Heart right ventricle (tissue), 16 donors: ENCODE measurements around the gene MAFB. TPM values are rescaled to one million over a fixed set of nuclear protein-coding genes. Genes with fewer than 3 reads are reported as not detected.

ENCODE experiments used
- ATAC-seq, 8 donors: fragments of 200-7000 bp; cut with Tn5 transposase; one replicate each; pipeline ENCODE4 v1.9.1; 2020; ENCODE audit warnings: mild to moderate bottlenecking in 8 of 8, moderate library complexity in 8 of 8, moderate number of reproducible peaks in 1 of 8
- DNase-seq, 2 donors: peaks; one replicate each; pipeline ENCODE4 v3.0.0-alpha.2; 2020
- H3K27ac ChIP-seq, 10 donors: fragments of 200-600 bp; sonication (generic) in 2 of 10; one replicate each; pipeline versions ENCODE4 v1.5.0 to v1.8.0; 2020 to 2022; ENCODE audit warnings: mild to moderate bottlenecking in 3 of 10
- H3K27me3 ChIP-seq, 7 donors: fragments of 200-600 bp; one replicate each; pipeline ENCODE4 v1.8.0; 2021 to 2022; ENCODE audit warnings: mild to moderate bottlenecking in 2 of 7
- H3K36me3 ChIP-seq, 9 donors: fragments of 200-600 bp; sonication (generic) in 1 of 9; one replicate each; pipeline versions ENCODE4 v1.5.0 to v1.8.0; 2020 to 2022; ENCODE audit warnings: mild to moderate bottlenecking in 2 of 9
- H3K4me1 ChIP-seq, 9 donors: fragments of 200-600 bp; sonication (generic) in 1 of 9; one replicate each; pipeline versions ENCODE4 v1.5.0 to v1.8.0; 2020 to 2022; ENCODE audit warnings: mild to moderate bottlenecking in 4 of 9
- H3K4me3 ChIP-seq, 10 donors: fragments of 200-600 bp; sonication (generic) in 2 of 10; one replicate each; pipeline versions ENCODE4 v1.5.0 to v1.8.0; 2020 to 2022; ENCODE audit warnings: mild to moderate bottlenecking in 7 of 10, moderate library complexity in 2 of 10
- H3K9me3 ChIP-seq, 11 donors: fragments of 200-600 bp in 10 of 11; sonication (generic) in 2 of 11; one replicate each; pipeline versions ENCODE4 v1.5.0 to v1.8.0; 2013 to 2022; ENCODE audit warnings: mild to moderate bottlenecking in 2 of 11, control low read depth in 1 of 11, moderate library complexity in 1 of 11
- CTCF ChIP-seq, 9 donors: fragments of 200-600 bp; sonication (generic) in 2 of 9; IDR thresholded peaks; one replicate each; pipeline versions ENCODE4 v1.5.0 to v1.8.0; 2021 to 2022; ENCODE audit warnings: antibody characterized with exemption in 9 of 9, mild to moderate bottlenecking in 5 of 9, moderate library complexity in 1 of 9
- WGBS, 2 donors: extraction: QIAGEN DNeasy Blood & Tissue Kit; methylation state at CpG; one replicate each; pipeline ENCODE4 v1.1.7; 2013; ENCODE audit warnings: inconsistent platforms in 1 of 2; 5-methylcytosine and 5-hydroxymethylcytosine counted together
- intact Hi-C, 10 donors: fragments of 100-400 bp; cut with DNase I; formaldehyde crosslinking; loops; one replicate each; pipeline versions ENCODE4 v1.11.1 to v1.14.2; 2022
- polyA plus RNA-seq, 2 donors: library from polyadenylated mRNA; stranded (reverse); fragments of 200-250 nt; gene quantifications; one replicate each; pipeline ENCODE4 v1.2.3, GENCODE V29; 2013
- total RNA-seq, 10 donors: library from RNA; stranded (reverse); fragmentation: NEBNext Ultra II Directional in 3 of 10; extraction: Animal tissue kit (Norgen Biotek cat#: 25700) in 3 of 10; gene quantifications; one replicate each; pipeline versions ENCODE4 v1.2.1 to v1.2.4, GENCODE V29; 2021 to 2023
- donor health status: Arrhythmogenic right ventricular cardiomyopathy.
- donor health status: ischemic (EF 13 %, LVEDD 7.1; RV severe dilation, severe dysfunction).
- donor health status: healthy with polysubstance abuse.
- donor health status: DM: no; HTN: yes; CAD: no.
- donor health status: DM: no; HTN: no; CAD: no.
- donor health status: ischemic (EF 25% LVEDD 6.9; RV normal size, moderate dysfunction).
- donor health status: ischemic (EF 25% LVEDD 5.7; RV mildly dilated, moderate dysfunction).
- donor health status: healthy.
- donor health status: DM: yes; HTN: yes; CAD: no.
- donor health status: Ischemic cardiomyopathy.
- donor health status: ischemic (EF 35%, LVEDD 5.7; RV mildly dilated, moderate dysfunction).
- donor health status: nonischemic (EF 11% LVEDD 7.7; RV severe dilation, severe dysfunction).
- donor health status: DM: yes; HTN: yes; CAD: no.
- donor health status: PGD.
- donor health status: ischemic (EF 29% LVEDD 5.4; RV normal size, mild dysfunction).
- donor health status: nonischemic (EF 23%, LVEDD 6.1; RV moderate dilation, normal function).

MAFB gene
- total and polyA plus RNA-seq, 12 donors = 3.2 to 32.0 (median 5.8) TPM

GRCh38 chr20:40639676-40640355, 49.2 kb downstream of the MAFB start:
- ATAC-seq (no peak), DNase-seq (no peak)
- no peaks in the 10 kb centered on the region for H3K9me3 ChIP-seq
- peaks cover 0 to 7% (median 0%) of the 10 kb centered on the region in 7 donors for H3K27me3 ChIP-seq
- peaks cover 0 to 8% (median 0%) of the 10 kb centered on the region in 9 donors for H3K4me1 ChIP-seq
- intact Hi-C loops = no loop called here
- H3K36me3 ChIP-seq = no peaks in the 10 kb centered on the region
- WGBS, 2 donors = 79 to 84% methylated on average over 2 of the region's 2 CpGs
- H3K27ac ChIP-seq = no peak overlapping the region
- H3K4me3 ChIP-seq = no peak overlapping the region
- TF ChIP-seq CTCF (IDR thresholded peaks at IDR 0.05) = no peak

GRCh38 chr20:40639132-40639531, 49.9 kb downstream of the MAFB start:
- TF ChIP-seq CTCF (IDR thresholded peaks at IDR 0.05) = no peak
- Histone ChIP-seq H3K4me3 (no peak overlapping the region), H3K9me3 (no peaks in the 10 kb centered on the region), H3K4me1 (peaks cover 0 to 5% (median 0%) of the 10 kb centered on the region in 9 donors), H3K27ac (no peak overlapping the region), H3K27me3 (peaks cover 0 to 10% (median 0%) of the 10 kb centered on the region in 7 donors), H3K36me3 (no peaks in the 10 kb centered on the region)
- WGBS, 2 donors = 52 to 61% methylated on average over 1 of the region's 1 CpG
- DNase-seq (no peak), ATAC-seq (no peak)
- intact Hi-C loops = no loop called here

- WGBS, 2 donors = 61 to 81% methylated on average over 2 of the region's 2 CpGs
- Histone ChIP-seq H3K36me3 (no peaks in the 10 kb centered on the region), H3K9me3 (no peaks in the 10 kb centered on the region), H3K4me1 (no peaks in the 10 kb centered on the region), H3K27me3 (peaks cover 0 to 10% (median 0%) of the 10 kb centered on the region in 7 donors), H3K4me3 (no peak overlapping the region), H3K27ac (no peak overlapping the region)
- ATAC-seq (no peak), DNase-seq (no peak)
- TF ChIP-seq CTCF (IDR thresholded peaks at IDR 0.05) = no peak
- intact Hi-C loops = no loop called here
These were observed 50.6 kb downstream of the MAFB start for GRCh38 chr20:40638414-40638813.

GRCh38 chr20:40637176-40637575, 51.9 kb downstream of the MAFB start:
- no peak for ATAC-seq
- no peaks in the 10 kb centered on the region for H3K9me3 ChIP-seq
- peaks cover 0 to 10% (median 0%) of the 10 kb centered on the region in 7 donors for H3K27me3 ChIP-seq
- no peaks in the 10 kb centered on the region for H3K36me3 ChIP-seq
- 79 to 90% methylated on average over 3 of the region's 3 CpGs for WGBS, 2 donors
- no peak for TF ChIP-seq CTCF (IDR thresholded peaks at IDR 0.05)
- H3K4me1 ChIP-seq = no peaks in the 10 kb centered on the region
- no peak overlapping the region for H3K4me3 ChIP-seq
- no peak overlapping the region for H3K27ac ChIP-seq
- DNase-seq = no peak
- intact Hi-C loops = no loop called here
